IPS-20b (cell line): ENCODE measurements around the gene RINL.
A peak's percentile ranks its signal among the peaks of the same experiment; 100 is the strongest.

Source experiments
- H3K27ac ChIP-seq: one replicate; pipeline ENCODE4 v1.5.1; 2013; ENCODE audit warnings: low read length
- H3K27me3 ChIP-seq: 2 replicates; pipeline ENCODE4 v1.6.1; 2013; ENCODE audit warnings: mild to moderate bottlenecking, low read length, inconsistent platforms; ENCODE audit not compliant: insufficient read depth
- H3K36me3 ChIP-seq: 2 replicates; pipeline ENCODE4 v1.6.1; 2013; ENCODE audit warnings: low read depth, mild to moderate bottlenecking, inconsistent platforms, low read length, moderate library complexity; ENCODE audit not compliant: insufficient read depth
- H3K4me1 ChIP-seq: 2 replicates; pipeline ENCODE4 v1.6.1; 2013; ENCODE audit warnings: mild to moderate bottlenecking, control low read depth, inconsistent platforms, low read length, moderate library complexity; ENCODE audit not compliant: insufficient read depth
- H3K4me3 ChIP-seq: 2 replicates; pipeline ENCODE4 v1.5.1; 2013; ENCODE audit warnings: mild to moderate bottlenecking, low read length, inconsistent platforms
- H3K9ac ChIP-seq: 2 replicates; pipeline ENCODE4 v1.6.1; 2013; ENCODE audit warnings: low read depth, mild to moderate bottlenecking, inconsistent platforms, low read length, moderate library complexity
- H3K9me3 ChIP-seq: 2 replicates; pipeline ENCODE4 v1.6.1; 2013; ENCODE audit warnings: mild to moderate bottlenecking, low read depth, low read length, inconsistent platforms; ENCODE audit not compliant: insufficient read depth

RINL gene

DNA sequence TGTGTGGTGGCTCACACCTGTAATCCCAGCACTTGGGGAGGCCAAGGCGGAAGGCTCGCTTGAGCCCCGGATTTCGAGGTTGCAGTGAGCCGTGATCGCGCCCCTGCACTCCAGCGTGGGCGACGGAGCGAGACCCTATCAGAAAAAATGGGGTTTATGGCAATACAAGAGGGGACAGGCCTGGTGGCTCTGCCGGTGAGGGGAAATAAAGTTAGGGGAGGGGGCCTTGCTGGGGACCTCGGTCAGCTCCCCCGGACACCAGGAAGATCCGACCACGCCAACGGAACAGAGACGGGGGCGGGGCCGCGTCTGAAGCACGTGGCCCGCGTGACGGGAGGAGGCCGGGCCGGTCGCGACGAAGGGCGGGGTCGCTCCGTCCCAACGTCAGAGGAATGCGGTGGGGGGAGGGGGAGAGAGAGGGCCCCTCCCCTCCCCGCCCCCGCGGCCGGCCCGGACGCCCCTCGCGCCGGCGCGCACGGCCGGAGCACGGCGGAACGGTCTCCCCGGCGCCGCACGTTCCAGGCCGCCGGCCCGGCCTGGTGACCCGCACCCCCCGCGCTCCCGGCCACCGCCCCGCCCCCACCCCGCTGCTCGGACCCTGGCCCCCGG, 26.3 kb downstream of the RINL start:
- Histone ChIP-seq H3K27me3 (no peaks in the 10 kb centered on the region), H3K4me1 (no peaks in the 10 kb centered on the region; the same call in 1 of the 2 replicates), H3K9me3 (peaks cover 1% of the 10 kb centered on the region; the same call in 1 of the 2 replicates), H3K36me3 (peaks cover 24% of the 10 kb centered on the region), H3K9ac (peak overlapping the region; percentile 90; the same call in 1 of the 2 replicates), H3K27ac (peak overlapping the region; percentile 91), H3K4me3 (peak overlapping the region; percentile 87)

DNA sequence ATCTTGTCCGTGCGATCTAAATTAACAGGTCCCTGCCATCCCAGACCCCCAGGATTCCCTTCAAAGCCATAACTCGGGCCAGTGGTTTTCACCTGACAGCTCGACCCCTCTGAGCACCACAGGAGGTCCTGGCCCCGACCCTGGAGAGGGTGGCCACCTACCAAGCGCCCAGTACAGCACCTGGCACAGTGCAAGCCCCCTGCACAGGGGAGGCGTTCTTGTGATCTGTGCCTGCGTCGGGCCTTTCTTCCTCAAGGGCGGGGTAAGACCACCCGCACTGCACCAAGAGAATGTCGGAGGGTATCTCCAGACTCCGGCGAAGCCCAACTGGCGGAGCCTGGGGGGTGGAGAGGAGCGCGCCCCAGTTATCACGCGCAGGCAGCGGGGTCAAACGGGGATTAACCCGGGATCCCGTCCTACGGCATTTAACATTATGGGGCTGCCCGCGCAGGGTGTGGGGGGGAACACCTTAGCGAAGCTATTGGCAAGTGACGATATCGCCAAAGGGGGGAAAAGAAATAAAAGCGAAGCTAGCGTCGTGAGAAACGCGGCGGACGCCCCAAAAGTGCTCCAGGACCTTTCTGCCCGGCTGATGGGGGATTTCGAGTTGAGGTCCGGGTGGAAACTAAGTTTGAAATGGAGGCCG, 27.0 kb downstream of the RINL start:
- Histone ChIP-seq H3K27ac (peak overlapping the region; percentile 91), H3K4me1 (no peaks in the 10 kb centered on the region; the same call in 1 of the 2 replicates), H3K9ac (peak overlapping the region; percentile 85), H3K4me3 (peak overlapping the region; percentile 87), H3K27me3 (no peaks in the 10 kb centered on the region), H3K36me3 (peaks cover 30% of the 10 kb centered on the region), H3K9me3 (no peaks in the 10 kb centered on the region)

- no peaks in the 10 kb centered on the region for H3K27me3 ChIP-seq
- peak overlapping the region; percentile 91 for H3K27ac ChIP-seq
- peaks cover 36% of the 10 kb centered on the region for H3K36me3 ChIP-seq
- peak overlapping the region; percentile 87 for H3K4me3 ChIP-seq
- H3K4me1 ChIP-seq, result no peaks in the 10 kb centered on the region; the same call in 1 of the 2 replicates
- H3K9me3 ChIP-seq, result no peaks in the 10 kb centered on the region
- H3K9ac ChIP-seq, result peak overlapping the region; percentile 85; the same call in 1 of the 2 replicates
These were observed 27.6 kb downstream of the RINL start for GRCh38 chr19:38850436-38850975.

DNA sequence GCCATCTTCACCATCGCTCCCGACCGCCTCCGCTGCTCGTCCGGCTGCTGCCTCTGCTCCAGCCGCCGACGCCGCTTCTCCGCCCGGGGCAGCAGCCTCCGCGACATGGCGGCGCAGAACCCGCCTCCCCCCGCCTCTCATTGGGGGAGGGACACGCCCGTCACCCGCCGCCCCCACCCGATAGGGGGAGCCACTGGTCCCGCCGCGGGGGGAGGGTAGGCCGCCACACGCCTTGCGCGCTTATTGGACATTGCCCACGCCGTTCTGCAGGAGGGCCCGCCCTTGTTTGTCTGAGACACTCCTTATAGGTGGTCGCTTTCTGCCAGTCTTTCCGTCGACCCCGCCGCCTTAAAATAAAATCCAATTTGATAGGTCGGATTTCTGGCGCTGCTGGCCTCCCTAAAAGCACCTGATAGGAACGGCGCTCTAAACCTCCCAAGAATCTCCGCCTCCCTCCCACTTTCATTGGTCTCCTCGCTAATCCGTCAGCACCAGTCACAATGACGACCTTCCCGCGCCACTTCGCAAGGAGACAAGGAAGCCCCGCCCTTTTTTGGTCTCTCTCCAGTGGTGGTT, 28.1 kb downstream of the RINL start, which contains the start of gene HNRNPL:
HNRNPL (minus strand) TSS at position 127 of the 576 bp plus-strand sequence; CDS start at position 107, 20 bp downstream.
- Histone ChIP-seq H3K36me3 (peaks cover 42% of the 10 kb centered on the region), H3K4me1 (no peaks in the 10 kb centered on the region; the same call in 1 of the 2 replicates), H3K9me3 (no peaks in the 10 kb centered on the region)

DNA sequence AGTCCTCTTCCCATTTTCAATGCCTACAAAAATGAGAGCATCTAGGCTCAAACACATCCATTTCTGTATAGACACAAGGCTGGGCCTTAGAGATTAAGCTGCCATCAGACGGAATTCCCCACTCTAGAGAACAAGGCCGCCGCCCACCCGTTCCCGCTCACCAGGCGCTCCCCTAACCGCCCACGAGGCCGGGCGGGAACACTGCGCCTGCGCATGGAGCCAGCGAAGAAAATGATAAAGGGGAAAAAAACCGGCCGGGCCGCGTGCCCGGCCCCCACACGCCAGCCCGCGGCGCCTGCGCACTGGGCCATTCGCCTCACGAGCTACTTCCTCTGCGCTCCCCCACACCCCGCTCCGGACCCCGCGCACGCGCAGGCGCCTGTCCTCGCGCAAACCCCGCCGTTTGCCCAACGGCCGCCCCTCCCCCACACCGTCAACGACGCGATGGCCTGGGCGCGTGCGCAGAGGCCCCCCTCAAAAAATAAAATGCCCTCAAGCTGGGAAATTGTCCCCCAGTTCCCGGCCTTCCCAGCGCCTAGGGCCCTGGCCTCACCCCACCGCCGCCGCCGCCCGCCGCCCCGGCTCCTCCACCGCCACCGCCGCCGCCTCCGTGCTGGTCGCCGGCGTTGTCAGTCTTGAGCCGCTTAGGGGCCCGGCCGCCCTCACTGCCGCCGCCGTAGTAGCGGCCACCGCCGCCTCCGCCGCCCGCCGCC, 28.8 kb downstream of the RINL start:
- Histone ChIP-seq H3K9me3 (no peaks in the 10 kb centered on the region), H3K36me3 (peaks cover 48% of the 10 kb centered on the region), H3K9ac (peak overlapping the region; percentile 100), H3K4me3 (peak overlapping the region; percentile 99), H3K4me1 (no peaks in the 10 kb centered on the region; the same call in 1 of the 2 replicates), H3K27me3 (no peaks in the 10 kb centered on the region), H3K27ac (peak overlapping the region; percentile 96)

More for the DNA sequence above, 28.1 kb downstream of the RINL start, which contains the start of gene HNRNPL:
- H3K27ac ChIP-seq, result peak within 1 kb of the TSS; percentile 96
- H3K4me3 ChIP-seq, result peak within 1 kb of the TSS; percentile 99
- peak within 1 kb of the TSS; percentile 100 for H3K9ac ChIP-seq
- H3K27me3 ChIP-seq, result no peaks in the 10 kb centered on the region

GRCh38 chr19:38848299-38849146, 29.6 kb downstream of the RINL start:
- Histone ChIP-seq H3K36me3 (peaks cover 56% of the 10 kb centered on the region), H3K4me1 (no peaks in the 10 kb centered on the region; the same call in 1 of the 2 replicates), H3K9ac (peak overlapping the region; percentile 100), H3K27me3 (no peaks in the 10 kb centered on the region), H3K4me3 (peak overlapping the region; percentile 99), H3K9me3 (no peaks in the 10 kb centered on the region), H3K27ac (peak overlapping the region; percentile 96)

- Histone ChIP-seq H3K27ac (no peak overlapping the region), H3K27me3 (no peaks in the 10 kb centered on the region), H3K9ac (no peak overlapping the region), H3K4me3 (no peak overlapping the region), H3K36me3 (peaks cover 80% of the 10 kb centered on the region), H3K9me3 (no peaks in the 10 kb centered on the region), H3K4me1 (no peaks in the 10 kb centered on the region)
These were observed 32.0 kb downstream of the RINL start for GRCh38 chr19:38846097-38846496.

DNA sequence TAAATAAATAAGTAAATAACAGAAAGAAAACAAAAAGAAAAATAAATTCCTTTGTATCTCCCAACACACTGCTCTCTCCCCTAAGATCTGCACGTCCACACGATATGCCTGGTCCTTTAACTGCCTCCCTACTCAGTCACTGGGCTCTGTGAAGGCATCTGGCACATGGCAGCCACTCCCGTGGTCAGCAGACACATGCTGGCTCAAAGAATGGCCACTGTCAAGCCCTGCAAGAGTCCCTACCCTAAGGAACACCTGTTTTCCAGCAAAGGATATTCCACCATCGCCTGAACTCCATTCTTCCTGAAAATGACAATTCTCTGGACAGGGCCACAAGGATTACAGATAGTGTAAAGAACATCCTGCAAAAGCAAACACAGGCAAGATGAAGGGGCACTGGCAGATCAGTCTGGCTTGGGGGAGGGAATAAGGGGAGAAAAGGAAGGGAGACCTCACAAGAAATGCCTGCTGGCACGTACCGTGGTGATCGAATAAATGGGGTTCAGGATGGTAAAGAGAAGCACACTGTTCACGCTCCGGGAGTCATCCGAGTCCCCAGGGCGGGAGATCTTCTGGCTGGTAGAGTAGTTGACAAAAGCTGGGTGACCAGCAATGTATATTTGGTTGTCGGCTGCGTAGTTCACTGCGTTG, 32.6 kb downstream of the RINL start:
- no peaks in the 10 kb centered on the region for H3K4me1 ChIP-seq
- H3K27me3 ChIP-seq, result no peaks in the 10 kb centered on the region
- no peak overlapping the region for H3K9ac ChIP-seq
- H3K36me3 ChIP-seq, result peaks cover 86% of the 10 kb centered on the region
- H3K27ac ChIP-seq, result no peak overlapping the region
- no peak overlapping the region for H3K4me3 ChIP-seq
- H3K9me3 ChIP-seq, result no peaks in the 10 kb centered on the region

GRCh38 chr19:38844093-38844686, 33.9 kb downstream of the RINL start:
- no peak overlapping the region for H3K4me3 ChIP-seq
- H3K27me3 ChIP-seq, result no peaks in the 10 kb centered on the region
- H3K27ac ChIP-seq, result no peak overlapping the region
- no peaks in the 10 kb centered on the region for H3K4me1 ChIP-seq
- H3K36me3 ChIP-seq, result peaks cover 97% of the 10 kb centered on the region
- no peak overlapping the region for H3K9ac ChIP-seq
- no peaks in the 10 kb centered on the region for H3K9me3 ChIP-seq

- Histone ChIP-seq H3K4me3 (no peak overlapping the region), H3K9ac (no peak overlapping the region), H3K9me3 (no peaks in the 10 kb centered on the region), H3K36me3 (peaks cover 98% of the 10 kb centered on the region), H3K4me1 (no peaks in the 10 kb centered on the region), H3K27ac (no peak overlapping the region), H3K27me3 (no peaks in the 10 kb centered on the region)
These were observed 34.8 kb downstream of the RINL start for GRCh38 chr19:38843175-38843758.
